22Rv1 (cell line): ENCODE measurements around the gene GABRB1.

ENCODE experiments used
- H3K27ac ChIP-seq: fragments of 450-650 bp; 2 replicates; pipeline ENCODE4 v1.5.1; 2017
- ZFX ChIP-seq: fragments of 450-650 bp; IDR thresholded peaks from 2 replicates; pipeline ENCODE4 v1.6.1; 2017; ENCODE audit warnings: antibody characterized with exemption, borderline replicate concordance
- TF ChIP-seq, protein P1 (sequence below): fragments of 450-650 bp; IDR thresholded peaks from 2 replicates; pipeline ENCODE4 v1.5.1; 2017; ENCODE audit warnings: mild to moderate bottlenecking

The GABRB1 gene

DNA sequence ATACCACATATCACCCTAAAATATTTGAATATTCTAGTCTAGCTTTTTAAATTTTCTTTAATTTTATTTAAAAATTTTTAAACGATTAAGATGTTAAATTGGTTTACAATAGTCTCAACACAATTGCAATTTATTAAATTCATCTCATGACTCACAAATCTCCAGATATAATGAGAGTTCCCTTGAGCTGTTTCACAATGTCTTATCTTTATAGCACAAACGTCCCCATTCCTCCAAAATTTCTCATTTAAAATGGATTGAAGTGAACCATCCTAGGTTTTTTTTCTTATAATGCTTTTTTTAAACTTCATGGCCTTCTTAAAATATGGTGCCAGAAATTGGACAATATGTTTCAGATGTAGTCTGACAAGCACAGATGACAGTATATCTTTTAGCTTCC is 204.4 kb downstream of the GABRB1 start:
- H3K27ac ChIP-seq: no peak overlapping the region
- no peak for TF ChIP-seq ZFX
- TF ChIP-seq, protein P1, sequence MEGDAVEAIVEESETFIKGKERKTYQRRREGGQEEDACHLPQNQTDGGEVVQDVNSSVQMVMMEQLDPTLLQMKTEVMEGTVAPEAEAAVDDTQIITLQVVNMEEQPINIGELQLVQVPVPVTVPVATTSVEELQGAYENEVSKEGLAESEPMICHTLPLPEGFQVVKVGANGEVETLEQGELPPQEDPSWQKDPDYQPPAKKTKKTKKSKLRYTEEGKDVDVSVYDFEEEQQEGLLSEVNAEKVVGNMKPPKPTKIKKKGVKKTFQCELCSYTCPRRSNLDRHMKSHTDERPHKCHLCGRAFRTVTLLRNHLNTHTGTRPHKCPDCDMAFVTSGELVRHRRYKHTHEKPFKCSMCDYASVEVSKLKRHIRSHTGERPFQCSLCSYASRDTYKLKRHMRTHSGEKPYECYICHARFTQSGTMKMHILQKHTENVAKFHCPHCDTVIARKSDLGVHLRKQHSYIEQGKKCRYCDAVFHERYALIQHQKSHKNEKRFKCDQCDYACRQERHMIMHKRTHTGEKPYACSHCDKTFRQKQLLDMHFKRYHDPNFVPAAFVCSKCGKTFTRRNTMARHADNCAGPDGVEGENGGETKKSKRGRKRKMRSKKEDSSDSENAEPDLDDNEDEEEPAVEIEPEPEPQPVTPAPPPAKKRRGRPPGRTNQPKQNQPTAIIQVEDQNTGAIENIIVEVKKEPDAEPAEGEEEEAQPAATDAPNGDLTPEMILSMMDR: no peak

DNA sequence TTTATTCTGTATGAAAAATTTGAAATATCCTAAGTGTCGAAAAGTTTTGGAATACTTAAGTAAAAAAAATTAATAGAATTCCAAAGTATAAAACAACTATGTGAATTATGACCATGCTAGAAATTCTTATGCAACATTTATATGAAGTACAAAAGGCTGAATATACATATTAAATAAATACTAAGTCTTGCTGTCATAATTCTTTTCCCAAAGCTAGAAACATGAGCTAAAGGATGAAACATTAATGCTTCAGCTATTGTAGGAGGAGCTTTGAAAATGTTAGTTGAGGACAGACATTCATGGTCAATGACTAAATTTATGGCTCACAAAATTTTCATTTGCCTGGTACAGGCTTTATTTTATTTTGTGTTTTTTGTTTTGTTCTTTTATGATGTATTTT is 207.3 kb downstream of the GABRB1 start:
- no peak for TF ChIP-seq ZFX
- TF ChIP-seq, protein P1: no peak
- H3K27ac ChIP-seq: no peak overlapping the region

DNA sequence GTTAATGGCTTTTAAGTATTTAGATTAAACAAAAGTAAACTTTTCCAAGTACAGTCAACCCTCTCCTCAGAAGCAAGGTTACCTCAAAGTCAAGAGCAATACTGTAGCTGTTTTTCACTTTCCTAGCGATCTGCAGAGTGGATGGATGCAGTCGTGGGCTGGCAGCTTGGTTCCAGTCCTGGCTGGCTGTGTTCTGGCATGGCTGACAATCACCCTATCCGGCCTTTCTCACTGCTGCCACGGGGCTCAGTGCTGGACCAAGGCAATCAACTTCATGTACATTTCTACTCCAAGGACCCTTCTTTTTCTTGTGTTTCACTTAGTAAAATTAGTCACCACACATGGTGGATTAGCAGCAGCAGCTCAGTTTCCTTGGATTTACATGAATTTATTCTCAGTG is 208.3 kb downstream of the GABRB1 start:
- H3K27ac ChIP-seq: no peak overlapping the region
- TF ChIP-seq, protein P1: no peak
- no peak for TF ChIP-seq ZFX

DNA sequence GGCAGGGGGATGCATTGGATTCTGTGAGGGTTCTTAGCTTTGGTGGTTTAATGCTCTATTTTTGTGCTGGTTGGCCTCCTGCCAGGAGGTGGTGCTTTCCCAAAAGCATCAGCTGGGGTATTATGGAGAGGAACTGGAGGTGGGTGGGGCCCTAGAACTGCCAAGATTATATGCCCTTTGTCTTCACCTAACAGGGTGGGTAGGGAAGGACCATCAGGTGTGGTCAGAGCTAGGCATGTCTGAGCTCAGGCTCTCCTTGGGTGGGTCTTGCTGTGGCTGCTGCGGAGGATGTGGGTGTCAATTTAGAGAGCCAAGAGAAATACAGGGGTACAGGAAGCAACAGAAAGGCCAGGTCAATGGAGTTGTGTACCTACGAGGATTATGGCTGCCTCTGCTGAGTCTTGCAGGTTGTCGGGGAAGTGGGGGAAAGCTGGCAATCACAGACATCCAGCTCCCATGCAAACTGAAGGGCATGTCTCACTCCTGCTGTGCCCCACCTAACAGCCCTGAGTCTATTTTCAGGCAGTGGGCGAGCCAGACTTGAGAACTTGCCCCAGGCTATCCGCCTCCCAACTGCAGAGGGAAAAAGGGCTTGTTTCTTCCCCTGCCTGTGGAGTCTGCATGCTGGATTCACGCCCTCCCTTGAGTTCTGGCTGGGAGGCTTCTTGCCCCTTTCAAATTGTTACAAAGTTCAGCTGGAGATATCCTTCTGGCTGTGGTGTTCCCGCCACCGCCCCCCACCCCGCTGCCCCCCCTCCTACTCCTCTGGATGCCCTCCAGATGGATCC is 220.2 kb downstream of the GABRB1 start:
- no peak for TF ChIP-seq ZFX
- TF ChIP-seq, protein P1: no peak
- no peak overlapping the region for H3K27ac ChIP-seq

DNA sequence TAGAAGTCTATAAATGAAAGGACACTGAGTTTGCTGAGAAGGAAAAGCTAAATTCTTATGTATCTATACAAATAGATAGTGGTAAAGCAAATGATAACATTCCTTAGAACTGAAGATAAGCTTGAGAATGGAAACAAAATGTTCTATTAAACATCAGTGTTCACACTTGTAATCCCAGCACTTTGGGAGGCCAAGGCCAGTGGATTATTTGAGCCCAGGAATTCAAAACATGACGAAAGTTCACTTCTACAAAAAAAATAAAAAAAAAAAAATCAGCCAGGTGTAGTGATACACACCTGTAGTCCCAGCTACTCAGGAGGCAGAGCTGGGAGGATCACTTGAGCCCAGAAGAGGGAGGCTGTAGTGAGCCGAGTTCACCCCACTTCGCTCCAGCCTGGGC is 232.4 kb downstream of the GABRB1 start:
- no peak overlapping the region for H3K27ac ChIP-seq
- TF ChIP-seq, protein P1: no peak
- no peak for TF ChIP-seq ZFX

DNA sequence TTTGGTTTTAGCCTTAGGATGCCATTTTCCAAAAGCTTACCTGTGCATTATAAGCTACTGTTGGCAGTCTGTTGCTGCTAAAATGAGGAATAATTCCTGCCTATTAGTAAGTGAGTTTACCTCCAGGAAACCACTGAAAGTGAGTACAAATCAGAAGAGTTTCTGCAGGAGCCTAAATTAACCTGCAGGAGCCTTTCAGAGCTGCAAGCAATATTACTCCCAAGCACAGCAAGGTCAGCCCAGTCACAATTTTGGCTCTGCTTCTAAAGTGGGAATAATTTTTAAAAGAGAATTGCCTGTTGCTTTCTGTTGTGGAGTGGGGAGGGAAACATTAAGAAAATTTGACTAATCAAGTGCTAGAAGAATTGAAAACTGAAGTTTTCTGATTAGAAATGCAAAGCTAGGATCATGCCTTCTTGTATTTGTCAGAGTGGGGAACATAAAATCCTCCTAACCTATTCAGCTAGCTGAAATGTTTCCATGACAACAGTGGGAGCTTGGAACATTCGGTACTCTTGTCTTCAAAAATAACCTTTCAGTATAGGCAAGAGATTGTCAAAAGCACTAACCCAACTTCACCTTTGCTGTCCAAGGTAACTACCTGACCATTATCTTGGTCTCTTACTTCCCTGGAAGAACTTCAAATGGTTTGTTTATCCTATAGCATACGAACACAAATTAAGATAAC is 239.0 kb downstream of the GABRB1 start:
- H3K27ac ChIP-seq: no peak overlapping the region
- no peak for TF ChIP-seq ZFX
- TF ChIP-seq, protein P1: no peak

DNA sequence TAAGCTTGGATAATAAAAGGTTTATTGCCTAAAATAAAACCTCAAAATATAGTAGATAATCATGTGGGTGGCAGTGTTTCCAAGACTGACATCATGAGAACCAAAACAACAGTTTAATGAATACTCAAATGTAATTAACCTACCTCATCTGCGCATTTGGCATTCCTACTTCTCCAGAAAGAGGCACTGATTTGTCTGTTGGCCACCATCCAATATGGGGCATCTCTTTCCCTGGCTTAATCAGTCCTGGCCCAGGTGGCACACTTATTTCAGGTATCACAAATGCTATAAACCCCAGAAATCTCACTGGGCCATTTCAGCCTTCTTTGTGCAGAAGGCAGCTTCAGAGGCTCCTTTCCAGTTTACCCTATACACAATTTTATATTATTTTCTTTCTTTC is 239.9 kb downstream of the GABRB1 start:
- TF ChIP-seq, protein P1: no peak
- no peak for TF ChIP-seq ZFX
- H3K27ac ChIP-seq: no peak overlapping the region
